Smooth muscle cell (in vitro differentiated cells): ENCODE results near the gene FGD5. TPM values are rescaled to one million over a fixed set of nuclear protein-coding genes. Genes with fewer than 3 reads are reported as not detected.

ENCODE experiments used
- DNase-seq: peaks from one replicate; lab custom pipeline; 2025; ENCODE audit not compliant: unreplicated experiment; lab: John Stamatoyannopoulos, UW
- H2AFZ ChIP-seq: fragments of 200-600 bp; sonication (generic); 2 replicates; pipeline ENCODE4 v1.6.0; 2016; ENCODE audit warnings: antibody characterized with exemption, low read depth, mild to moderate bottlenecking
- H3F3A ChIP-seq: fragments of 200-600 bp; sonication (generic); 2 replicates; pipeline ENCODE4 v1.6.0; 2017; ENCODE audit warnings: antibody characterized with exemption, low read depth
- H3K27ac ChIP-seq: fragments of 200-600 bp; sonication (generic); 2 replicates; pipeline ENCODE4 v1.5.1; 2016; ENCODE audit warnings: low read depth, mild to moderate bottlenecking
- H3K27me3 ChIP-seq: fragments of 200-600 bp; sonication (generic); 2 replicates; pipeline ENCODE4 v1.6.1; 2016; ENCODE audit warnings: low read depth, mild to moderate bottlenecking
- H3K36me3 ChIP-seq: fragments of 200-600 bp; sonication (generic); 2 replicates; pipeline ENCODE4 v1.5.1; 2016; ENCODE audit warnings: low read depth
- H3K4me1 ChIP-seq: fragments of 200-600 bp; sonication (generic); 2 replicates; pipeline ENCODE4 v1.5.1; 2016; ENCODE audit warnings: low read depth
- H3K4me2 ChIP-seq: fragments of 200-600 bp; sonication (generic); 2 replicates; pipeline ENCODE4 v1.6.0; 2016; ENCODE audit warnings: mild to moderate bottlenecking
- H3K4me3 ChIP-seq: fragments of 200-600 bp; sonication (generic); 2 replicates; pipeline ENCODE4 v1.5.1; 2016; ENCODE audit warnings: mild to moderate bottlenecking
- H3K79me2 ChIP-seq: fragments of 200-600 bp; sonication (generic); 2 replicates; pipeline ENCODE4 v1.6.0; 2016; ENCODE audit warnings: low read depth, mild to moderate bottlenecking
- H3K9ac ChIP-seq: fragments of 200-600 bp; sonication (generic); 2 replicates; pipeline ENCODE4 v1.6.0; 2016; ENCODE audit warnings: low read depth
- H3K9me3 ChIP-seq: fragments of 200-600 bp; sonication (generic); replicated peaks from 2 replicates; pipeline ENCODE4 v1.5.1; 2016; ENCODE audit warnings: low read depth
- H4K20me1 ChIP-seq: fragments of 200-600 bp; sonication (generic); 2 replicates; pipeline ENCODE4 v1.6.0; 2016; ENCODE audit warnings: low read depth
- WGBS: methylation state at CpG from one replicate; pipeline ENCODE4 v1.1.7; 2016; ENCODE audit warnings: low lambda C conversion rate; 5-methylcytosine and 5-hydroxymethylcytosine counted together
- polyA plus RNA-seq: library from polyadenylated mRNA; unstranded; fragments of >200 nt; fragmentation: Nextera tagmentation; extraction: Ambion mirVana; gene quantifications from 2 replicates; pipeline ENCODE4 v1.2.1, GENCODE V29; 2016
- total RNA-seq: library from RNA; depleted of rRNA; stranded (reverse); fragments of >200 nt; gene quantifications from 2 replicates; pipeline ENCODE4 v1.2.3, GENCODE V29; 2014
- TF ChIP-seq, protein P1 (sequence below): fragments of 200-600 bp; sonication (generic); IDR thresholded peaks from 2 replicates; pipeline ENCODE4 v1.5.1; 2017; ENCODE audit warnings: borderline replicate concordance, mild to moderate bottlenecking, antibody characterized with exemption; ENCODE audit not compliant: insufficient read depth, poor library complexity, severe bottlenecking

The FGD5 gene, protein sequence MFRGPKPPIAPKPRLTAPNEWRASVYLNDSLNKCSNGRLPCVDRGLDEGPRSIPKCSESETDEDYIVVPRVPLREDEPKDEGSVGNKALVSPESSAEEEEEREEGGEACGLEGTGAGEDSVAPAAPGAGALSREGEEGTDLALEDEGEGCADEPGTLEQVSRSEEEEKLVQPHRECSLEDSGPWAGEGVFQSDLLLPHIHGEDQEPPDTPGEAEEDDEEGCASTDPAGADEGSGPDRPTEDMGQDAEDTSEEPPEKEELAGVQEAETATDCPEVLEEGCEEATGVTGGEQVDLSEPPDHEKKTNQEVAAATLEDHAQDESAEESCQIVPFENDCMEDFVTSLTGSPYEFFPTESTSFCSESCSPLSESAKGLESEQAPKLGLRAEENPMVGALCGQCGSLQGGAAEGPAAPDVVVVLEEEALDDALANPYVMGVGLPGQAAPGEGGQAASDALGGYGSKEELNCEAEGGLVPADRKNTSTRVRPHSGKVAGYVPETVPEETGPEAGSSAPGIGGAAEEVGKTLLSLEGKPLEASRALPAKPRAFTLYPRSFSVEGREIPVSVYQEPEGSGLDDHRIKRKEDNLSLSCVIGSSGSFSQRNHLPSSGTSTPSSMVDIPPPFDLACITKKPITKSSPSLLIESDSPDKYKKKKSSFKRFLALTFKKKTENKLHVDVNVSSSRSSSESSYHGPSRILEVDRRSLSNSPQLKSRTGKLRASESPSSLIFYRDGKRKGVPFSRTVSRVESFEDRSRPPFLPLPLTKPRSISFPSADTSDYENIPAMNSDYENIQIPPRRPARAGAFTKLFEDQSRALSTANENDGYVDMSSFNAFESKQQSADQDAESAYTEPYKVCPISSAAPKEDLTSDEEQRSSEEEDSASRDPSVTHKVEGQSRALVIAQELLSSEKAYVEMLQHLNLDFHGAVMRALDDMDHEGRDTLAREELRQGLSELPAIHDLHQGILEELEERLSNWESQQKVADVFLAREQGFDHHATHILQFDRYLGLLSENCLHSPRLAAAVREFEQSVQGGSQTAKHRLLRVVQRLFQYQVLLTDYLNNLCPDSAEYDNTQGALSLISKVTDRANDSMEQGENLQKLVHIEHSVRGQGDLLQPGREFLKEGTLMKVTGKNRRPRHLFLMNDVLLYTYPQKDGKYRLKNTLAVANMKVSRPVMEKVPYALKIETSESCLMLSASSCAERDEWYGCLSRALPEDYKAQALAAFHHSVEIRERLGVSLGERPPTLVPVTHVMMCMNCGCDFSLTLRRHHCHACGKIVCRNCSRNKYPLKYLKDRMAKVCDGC (N-terminal part only)
- total RNA-seq, result 0.63 and 1.0 TPM in 2 replicates
- polyA plus RNA-seq, result 0.71 and 2.7 TPM in 2 replicates

DNA sequence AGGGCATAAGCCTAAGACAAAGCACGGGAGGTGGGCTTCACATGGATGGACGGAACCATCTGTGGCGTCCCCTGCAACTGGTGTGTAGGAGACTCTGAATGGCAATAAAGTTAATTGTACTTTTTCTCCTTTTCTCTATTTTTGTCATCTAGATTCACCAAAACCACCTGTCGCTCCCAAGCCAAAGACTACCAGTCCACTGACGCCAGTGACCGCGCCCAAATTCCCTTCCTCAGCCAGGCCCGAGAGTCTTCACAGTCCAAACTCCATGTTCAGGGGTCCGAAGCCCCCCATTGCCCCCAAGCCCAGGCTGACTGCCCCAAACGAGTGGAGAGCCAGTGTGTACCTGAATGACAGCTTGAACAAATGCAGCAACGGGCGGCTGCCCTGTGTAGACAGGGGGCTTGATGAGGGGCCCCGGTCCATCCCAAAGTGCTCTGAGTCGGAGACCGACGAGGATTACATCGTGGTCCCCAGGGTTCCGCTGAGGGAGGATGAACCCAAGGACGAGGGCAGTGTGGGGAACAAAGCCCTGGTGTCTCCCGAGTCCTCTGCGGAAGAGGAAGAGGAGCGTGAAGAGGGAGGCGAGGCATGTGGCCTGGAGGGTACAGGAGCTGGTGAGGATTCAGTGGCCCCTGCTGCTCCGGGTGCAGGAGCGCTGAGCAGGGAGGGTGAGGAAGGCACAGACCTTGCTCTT lies at the start of gene FGD5:
TSS of gene FGD5 (plus strand) at position 159 of the 697 bp plus-strand sequence. CDS start at position 269, 110 bp downstream.
- no peak for DNase-seq
- H3K4me1 ChIP-seq, result no peaks in the 10 kb centered on the region
- H3F3A ChIP-seq, result no peaks in the 10 kb centered on the region
- no peak within 1 kb of the TSS for H3K27ac ChIP-seq
- H2AFZ ChIP-seq, result no peak within 1 kb of the TSS
- H3K4me3 ChIP-seq, result no peak within 1 kb of the TSS
- no peak within 1 kb of the TSS for H3K4me2 ChIP-seq
- H3K9me3 ChIP-seq, result no peaks in the 10 kb centered on the region
- H3K36me3 ChIP-seq, result no peaks in the 10 kb centered on the region
- H3K79me2 ChIP-seq, result no peaks in the 10 kb centered on the region
- no peaks in the 10 kb centered on the region for H4K20me1 ChIP-seq
- H3K9ac ChIP-seq, result no peak within 1 kb of the TSS
- TF ChIP-seq, protein P1, sequence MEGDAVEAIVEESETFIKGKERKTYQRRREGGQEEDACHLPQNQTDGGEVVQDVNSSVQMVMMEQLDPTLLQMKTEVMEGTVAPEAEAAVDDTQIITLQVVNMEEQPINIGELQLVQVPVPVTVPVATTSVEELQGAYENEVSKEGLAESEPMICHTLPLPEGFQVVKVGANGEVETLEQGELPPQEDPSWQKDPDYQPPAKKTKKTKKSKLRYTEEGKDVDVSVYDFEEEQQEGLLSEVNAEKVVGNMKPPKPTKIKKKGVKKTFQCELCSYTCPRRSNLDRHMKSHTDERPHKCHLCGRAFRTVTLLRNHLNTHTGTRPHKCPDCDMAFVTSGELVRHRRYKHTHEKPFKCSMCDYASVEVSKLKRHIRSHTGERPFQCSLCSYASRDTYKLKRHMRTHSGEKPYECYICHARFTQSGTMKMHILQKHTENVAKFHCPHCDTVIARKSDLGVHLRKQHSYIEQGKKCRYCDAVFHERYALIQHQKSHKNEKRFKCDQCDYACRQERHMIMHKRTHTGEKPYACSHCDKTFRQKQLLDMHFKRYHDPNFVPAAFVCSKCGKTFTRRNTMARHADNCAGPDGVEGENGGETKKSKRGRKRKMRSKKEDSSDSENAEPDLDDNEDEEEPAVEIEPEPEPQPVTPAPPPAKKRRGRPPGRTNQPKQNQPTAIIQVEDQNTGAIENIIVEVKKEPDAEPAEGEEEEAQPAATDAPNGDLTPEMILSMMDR, result no peak
- peaks cover 4% of the 10 kb centered on the region for H3K27me3 ChIP-seq
- 93% methylated on average over 25 of the region's 25 CpGs for WGBS

DNA sequence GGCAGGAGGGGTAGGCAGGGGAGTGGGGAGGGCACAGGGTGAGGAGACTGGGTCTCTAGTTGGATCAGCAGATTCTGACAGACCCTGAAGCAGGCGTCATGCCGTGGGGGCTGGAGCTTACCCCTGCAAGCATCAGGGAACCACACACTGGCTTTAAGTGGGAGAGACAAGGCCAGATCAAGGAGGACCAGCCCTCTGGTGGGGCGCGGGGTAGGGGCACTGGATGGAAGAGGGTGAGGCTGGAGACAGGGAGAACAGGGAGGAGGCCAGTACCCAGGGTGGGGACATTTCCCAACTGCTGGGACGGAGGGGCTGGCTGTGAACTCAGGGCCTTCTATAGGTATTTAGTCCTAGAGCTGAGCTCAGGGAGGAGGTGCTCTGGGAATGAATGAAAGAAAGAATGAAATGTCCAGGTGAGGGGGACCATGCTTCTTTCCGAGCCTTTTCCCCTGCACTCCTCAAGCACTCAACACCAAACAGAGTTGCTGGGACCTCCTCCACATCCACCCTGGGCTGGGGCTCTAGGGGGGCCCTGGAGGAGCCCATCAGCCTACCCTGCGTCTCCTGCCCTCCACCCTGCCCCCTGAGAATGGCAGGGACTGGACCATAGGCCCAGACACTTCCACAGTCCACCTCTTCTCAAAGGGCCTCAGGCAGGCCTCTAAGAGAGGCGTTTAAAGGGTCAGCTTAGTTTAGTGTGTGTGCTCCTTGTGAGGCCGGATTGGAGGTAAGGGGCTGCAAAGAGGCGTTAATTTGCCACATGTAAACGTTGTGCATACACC lies 49.0 kb upstream of the FGD5 start:
- no peaks in the 10 kb centered on the region for H3F3A ChIP-seq

More for the DNA sequence above, 49.0 kb upstream of the FGD5 start:
- Histone ChIP-seq H3K36me3 (no peaks in the 10 kb centered on the region), H2AFZ (no peak overlapping the region), H4K20me1 (no peaks in the 10 kb centered on the region), H3K4me1 (no peaks in the 10 kb centered on the region), H3K9me3 (no peaks in the 10 kb centered on the region), H3K9ac (no peak overlapping the region), H3K79me2 (no peaks in the 10 kb centered on the region), H3K4me3 (no peak overlapping the region), H3K27ac (no peak overlapping the region), H3K27me3 (no peaks in the 10 kb centered on the region), H3K4me2 (no peak overlapping the region)
- WGBS, result 96% methylated on average over 11 of the region's 11 CpGs
- DNase-seq, result no peak
- TF ChIP-seq, protein P1, result no peak
